GM19467 (cell line): Measurements from ENCODE around the gene IGSF8.

ENCODE experiments used
- ATAC-seq: cut with Tn5 transposase; IDR thresholded peaks from one replicate; pipeline ENCODE4 v1.9.1; 2021; ENCODE audit warnings: mild to moderate bottlenecking, moderate library complexity; ENCODE audit not compliant: unreplicated experiment

IGSF8 gene

GRCh38 chr1:160097911-160098851, at the start of gene IGSF8:
Gene IGSF8 (minus strand): TSS chr1:160098619. CDS start chr1:160098472, 147 bp downstream.
- ATAC-seq: peak; percentile 54

GRCh38 chr1:160148121-160148520, 49.7 kb upstream of the IGSF8 start:
- no peak for ATAC-seq

- ATAC-seq: no peak
These were observed 47.7 kb upstream of the IGSF8 start for GRCh38 chr1:160146107-160146506.

GRCh38 chr1:160144921-160145320, 46.5 kb upstream of the IGSF8 start:
- ATAC-seq: no peak

GRCh38 chr1:160143695-160144094, 45.3 kb upstream of the IGSF8 start:
- no peak for ATAC-seq

- no peak for ATAC-seq
These were observed 41.4 kb upstream of the IGSF8 start for GRCh38 chr1:160139840-160140239.

GRCh38 chr1:160137216-160137862, 38.9 kb upstream of the IGSF8 start:
- no peak for ATAC-seq

- no peak for ATAC-seq
These were observed 38.4 kb upstream of the IGSF8 start for GRCh38 chr1:160136926-160137200.

- no peak for ATAC-seq
These were observed 37.9 kb upstream of the IGSF8 start for GRCh38 chr1:160136121-160136925.

- no peak for ATAC-seq
These were observed 36.6 kb upstream of the IGSF8 start for GRCh38 chr1:160134791-160135572.

GRCh38 chr1:160133990-160134770, 35.8 kb upstream of the IGSF8 start:
- no peak for ATAC-seq

GRCh38 chr1:160131803-160132565, 33.6 kb upstream of the IGSF8 start:
- no peak for ATAC-seq

- ATAC-seq: no peak
These were observed 32.5 kb upstream of the IGSF8 start for GRCh38 chr1:160130939-160131338.

GRCh38 chr1:160130486-160130885, 32.1 kb upstream of the IGSF8 start:
- no peak for ATAC-seq

GRCh38 chr1:160129966-160130365, 31.5 kb upstream of the IGSF8 start:
- ATAC-seq: no peak

- ATAC-seq: no peak
These were observed 31.1 kb upstream of the IGSF8 start for GRCh38 chr1:160129558-160129957.

- ATAC-seq: no peak
These were observed 30.6 kb upstream of the IGSF8 start for GRCh38 chr1:160129046-160129445.

- no peak for ATAC-seq
These were observed 30.2 kb upstream of the IGSF8 start for GRCh38 chr1:160128636-160129035.

- no peak for ATAC-seq
These were observed 29.6 kb upstream of the IGSF8 start for GRCh38 chr1:160127865-160128523.
